BLaER1 treated with 17β-estradiol and CSF1 and Interleukin-3, amounts not matched to agents 10 nM and 100 nM (cell line): ENCODE data around the gene EPB41L1.

Source experiments
- H3K27ac ChIP-seq, 11 experiments: shearing (Covaris generic); formaldehyde crosslinking; 2 replicates each; pipeline ENCODE4 v1.8.1; 2022
- H3K27me3 ChIP-seq, 11 experiments: shearing (Covaris generic); formaldehyde crosslinking; 2 replicates each; pipeline ENCODE4 v1.8.1; 2022
- H3K36me3 ChIP-seq, 11 experiments: shearing (Covaris generic); formaldehyde crosslinking; 2 replicates each; pipeline ENCODE4 v1.8.1; 2022
- H3K4me1 ChIP-seq, 10 experiments: shearing (Covaris generic); formaldehyde crosslinking; 2 replicates each; pipeline ENCODE4 v1.8.1; 2022
- H3K4me2 ChIP-seq, 11 experiments: shearing (Covaris generic); formaldehyde crosslinking; 2 replicates each; pipeline ENCODE4 v1.8.1; 2022
- H3K4me3 ChIP-seq, 10 experiments: shearing (Covaris generic); formaldehyde crosslinking; 2 replicates each; pipeline ENCODE4 v1.8.1; 2022
- H3K9ac ChIP-seq, 11 experiments: shearing (Covaris generic); formaldehyde crosslinking; 2 replicates each; pipeline ENCODE4 v1.8.1; 2022
- H3K9me3 ChIP-seq, 11 experiments: shearing (Covaris generic); formaldehyde crosslinking; replicated peaks in 1 of 11; 2 replicates each; pipeline ENCODE4 v1.8.1; 2022
- H4K20me1 ChIP-seq, 11 experiments: shearing (Covaris generic); formaldehyde crosslinking; 2 replicates each; pipeline ENCODE4 v1.8.1; 2022
- Cebpa-rat ChIP-seq, 11 experiments: shearing (Covaris generic); IDR thresholded peaks; 2 replicates each; pipeline ENCODE4 v1.8.1; 2022

EPB41L1 gene

GRCh38 chr20:36231331-36231730 is 76.8 kb downstream of the EPB41L1 start:
- Histone ChIP-seq H3K9me3 (no peaks in the 10 kb centered on the region), H3K4me2 (no peak overlapping the region), H3K9ac (no peak overlapping the region), H3K36me3 (no peaks in the 10 kb centered on the region), H4K20me1 (no peaks in the 10 kb centered on the region), H3K4me1 (peaks cover 0 to 6% (median 5%) of the 10 kb centered on the region in 10 experiments; a peak in 15 of 20 replicates), H3K27me3 (no peaks in the 10 kb centered on the region), H3K27ac (no peak overlapping the region), H3K4me3 (no peak overlapping the region)
- TF ChIP-seq Cebpa-rat (IDR thresholded peaks at IDR 0.05): no peak

- no peaks in the 10 kb centered on the region for H3K27me3 ChIP-seq
- no peaks in the 10 kb centered on the region for H3K9me3 ChIP-seq
- H3K36me3 ChIP-seq: peaks cover 6 to 23% (median 16%) of the 10 kb centered on the region in 11 experiments
- no peak overlapping the region for H3K4me3 ChIP-seq
- no peak for TF ChIP-seq Cebpa-rat (IDR thresholded peaks at IDR 0.05)
- H3K9ac ChIP-seq: no peak overlapping the region
- H3K4me1 ChIP-seq: peaks cover 18 to 29% (median 21%) of the 10 kb centered on the region in 10 experiments
- H3K27ac ChIP-seq: no peak overlapping the region
- peaks cover 5 to 29% (median 22%) of the 10 kb centered on the region in 11 experiments; a peak in 16 of 22 replicates for H4K20me1 ChIP-seq
- no peak overlapping the region for H3K4me2 ChIP-seq
These were observed 80.3 kb downstream of the EPB41L1 start for GRCh38 chr20:36234771-36235320.

DNA sequence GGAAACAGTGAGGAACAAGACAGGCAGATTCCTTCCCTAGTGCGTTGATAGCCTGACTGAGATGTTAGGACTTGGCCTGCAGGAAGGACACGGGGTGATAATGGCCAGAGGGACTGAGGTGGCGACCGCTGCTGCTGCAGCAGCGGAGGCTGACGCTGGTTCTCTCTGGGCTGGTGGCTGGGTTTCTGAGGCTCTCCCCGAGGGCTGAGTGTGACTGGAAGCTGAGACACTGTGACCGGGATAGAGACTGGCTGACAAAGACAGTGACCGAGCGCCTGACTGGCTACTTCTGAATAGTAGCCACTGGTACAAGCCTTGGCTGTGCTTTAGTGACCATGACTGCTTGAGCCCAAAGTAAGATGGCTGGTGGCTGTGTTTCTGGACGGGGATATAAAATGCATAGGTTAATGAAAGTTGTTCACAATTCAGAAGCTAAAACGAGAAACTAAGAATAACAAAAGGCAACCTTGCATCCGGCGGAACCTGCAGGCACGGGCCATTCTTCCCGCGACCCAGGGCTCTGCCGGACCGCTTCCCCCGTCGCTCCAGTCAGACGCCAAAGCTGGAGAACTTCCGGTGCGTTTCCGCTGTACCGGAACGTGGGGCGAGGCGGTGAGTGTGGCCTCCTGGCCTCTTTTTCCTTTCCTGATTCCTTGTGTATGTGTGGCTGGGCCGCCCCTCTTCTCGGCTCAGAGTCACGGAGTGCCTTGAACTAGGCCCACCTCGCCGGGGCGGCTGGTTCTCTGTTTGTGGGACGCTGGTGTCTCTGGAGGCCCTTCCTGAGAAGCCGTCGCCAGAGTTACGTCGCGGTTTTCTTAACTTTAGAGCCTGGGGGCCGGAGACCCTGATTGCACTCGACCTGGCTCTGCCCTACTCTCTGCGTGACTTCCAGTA is 81.6 kb downstream of the EPB41L1 start, which contains the start of gene AAR2:
AAR2 (plus strand) TSS at position 587 of the 894 bp plus-strand sequence. CDS start 3,391 bp downstream, outside the sequence.
- no peak for TF ChIP-seq Cebpa-rat (IDR thresholded peaks at IDR 0.05)
- Histone ChIP-seq H3K36me3 (peaks cover 18 to 36% (median 29%) of the 10 kb centered on the region in 11 experiments), H3K4me2 (peak within 1 kb of the TSS; percentile 88 to 99 (median 94)), H4K20me1 (peaks cover 6 to 42% (median 35%) of the 10 kb centered on the region in 11 experiments; a peak in 18 of 22 replicates), H3K27ac (peak within 1 kb of the TSS; percentile 84 to 94 (median 91)), H3K4me3 (peak within 1 kb of the TSS; percentile 69 to 87 (median 82)), H3K9ac (peak within 1 kb of the TSS; percentile 87 to 94 (median 92)), H3K9me3 (no peaks in the 10 kb centered on the region), H3K4me1 (peaks cover 18 to 29% (median 21%) of the 10 kb centered on the region in 10 experiments), H3K27me3 (no peaks in the 10 kb centered on the region)

DNA sequence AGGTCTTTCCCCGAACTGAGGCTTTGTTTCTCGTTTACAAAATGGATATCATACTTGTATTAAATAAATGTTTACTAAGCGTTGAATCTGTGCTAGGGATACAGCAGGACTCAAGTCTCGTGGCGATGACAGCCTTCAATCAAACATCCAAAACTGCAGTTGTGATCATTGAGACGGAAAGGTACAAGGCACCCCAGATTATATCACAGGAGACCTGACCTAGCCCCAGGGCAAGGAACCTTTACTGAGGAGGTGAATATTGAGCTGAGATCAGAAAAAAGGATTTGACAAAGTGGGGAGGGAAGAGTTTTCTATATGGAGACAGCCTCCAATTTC is 82.2 kb downstream of the EPB41L1 start:
- Histone ChIP-seq H3K4me2 (peak overlapping the region; percentile 88 to 99 (median 94)), H3K4me3 (peak overlapping the region; percentile 69 to 87 (median 82)), H3K27ac (peak overlapping the region; percentile 84 to 94 (median 91)), H4K20me1 (peaks cover 12 to 48% (median 41%) of the 10 kb centered on the region in 11 experiments; a peak in 20 of 22 replicates), H3K9ac (peak overlapping the region; percentile 87 to 94 (median 92)), H3K27me3 (no peaks in the 10 kb centered on the region), H3K4me1 (peaks cover 18 to 29% (median 21%) of the 10 kb centered on the region in 10 experiments), H3K9me3 (no peaks in the 10 kb centered on the region), H3K36me3 (peaks cover 23 to 42% (median 36%) of the 10 kb centered on the region in 11 experiments)
- TF ChIP-seq Cebpa-rat (IDR thresholded peaks at IDR 0.05): no peak

DNA sequence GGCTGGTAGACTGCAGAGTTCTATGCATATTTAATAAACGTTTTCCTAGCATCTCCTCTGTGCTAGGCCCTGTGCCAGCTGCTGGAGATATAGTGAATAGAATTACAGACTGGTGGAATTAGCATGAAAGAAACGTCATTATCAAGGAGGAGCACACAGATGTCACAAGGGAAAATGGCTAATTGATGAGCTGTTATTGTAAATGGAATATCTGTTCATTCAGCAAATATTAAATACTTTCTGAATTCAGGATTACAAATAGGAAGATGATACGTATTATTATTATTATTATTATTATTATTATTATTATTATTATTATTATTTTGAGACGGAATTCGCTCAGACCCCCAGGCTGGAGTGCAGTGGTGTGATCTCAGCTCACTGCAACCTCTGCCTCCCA is 82.9 kb downstream of the EPB41L1 start:
- Histone ChIP-seq H3K36me3 (peaks cover 31 to 49% (median 43%) of the 10 kb centered on the region in 11 experiments), H3K4me3 (peak overlapping the region; percentile 69 to 87 (median 82)), H3K9me3 (no peaks in the 10 kb centered on the region), H3K27ac (peak overlapping the region in 4 of 11 experiments; percentile 89 to 92 (median 90); a peak in 6 of 22 replicates), H3K9ac (peak overlapping the region; percentile 87 to 94 (median 92)), H3K27me3 (no peaks in the 10 kb centered on the region), H3K4me2 (peak overlapping the region; percentile 88 to 99 (median 94)), H4K20me1 (peaks cover 12 to 55% (median 46%) of the 10 kb centered on the region in 11 experiments; a peak in 20 of 22 replicates), H3K4me1 (peaks cover 18 to 29% (median 21%) of the 10 kb centered on the region in 10 experiments)
- TF ChIP-seq Cebpa-rat (IDR thresholded peaks at IDR 0.05): no peak

GRCh38 chr20:36238153-36238552 is 83.6 kb downstream of the EPB41L1 start:
- H3K27ac ChIP-seq: peak overlapping the region in 1 of 11 experiments; percentile 2; a peak in 1 of 22 replicates
- H3K4me2 ChIP-seq: peak overlapping the region; percentile 88 to 99 (median 94); a peak in 17 of 22 replicates
- H3K36me3 ChIP-seq: peaks cover 37 to 56% (median 50%) of the 10 kb centered on the region in 11 experiments
- no peaks in the 10 kb centered on the region for H3K27me3 ChIP-seq
- TF ChIP-seq Cebpa-rat (IDR thresholded peaks at IDR 0.05): no peak
- no peaks in the 10 kb centered on the region for H3K9me3 ChIP-seq
- H3K4me1 ChIP-seq: peaks cover 18 to 29% (median 21%) of the 10 kb centered on the region in 10 experiments
- peak overlapping the region in 3 of 10 experiments; percentile 81 to 86 (median 83); a peak in 2 of 20 replicates for H3K4me3 ChIP-seq
- peaks cover 16 to 62% (median 53%) of the 10 kb centered on the region in 11 experiments; a peak in 20 of 22 replicates for H4K20me1 ChIP-seq
- peak overlapping the region in 4 of 11 experiments; percentile 25 to 94 (median 93); a peak in 3 of 22 replicates for H3K9ac ChIP-seq

GRCh38 chr20:36238760-36239159 is 84.2 kb downstream of the EPB41L1 start:
- Histone ChIP-seq H3K27me3 (no peaks in the 10 kb centered on the region), H3K9me3 (no peaks in the 10 kb centered on the region), H3K36me3 (peaks cover 44 to 62% (median 56%) of the 10 kb centered on the region in 11 experiments), H3K4me1 (peaks cover 18 to 29% (median 21%) of the 10 kb centered on the region in 10 experiments), H3K4me3 (no peak overlapping the region), H3K4me2 (peak overlapping the region in 5 of 11 experiments; percentile 92 to 99 (median 95); a peak in 6 of 22 replicates), H4K20me1 (peaks cover 22 to 68% (median 59%) of the 10 kb centered on the region in 11 experiments; a peak in 20 of 22 replicates), H3K27ac (no peak overlapping the region), H3K9ac (peak overlapping the region in 1 of 11 experiments; percentile 6; a peak in 1 of 22 replicates)
- TF ChIP-seq Cebpa-rat (IDR thresholded peaks at IDR 0.05): no peak

DNA sequence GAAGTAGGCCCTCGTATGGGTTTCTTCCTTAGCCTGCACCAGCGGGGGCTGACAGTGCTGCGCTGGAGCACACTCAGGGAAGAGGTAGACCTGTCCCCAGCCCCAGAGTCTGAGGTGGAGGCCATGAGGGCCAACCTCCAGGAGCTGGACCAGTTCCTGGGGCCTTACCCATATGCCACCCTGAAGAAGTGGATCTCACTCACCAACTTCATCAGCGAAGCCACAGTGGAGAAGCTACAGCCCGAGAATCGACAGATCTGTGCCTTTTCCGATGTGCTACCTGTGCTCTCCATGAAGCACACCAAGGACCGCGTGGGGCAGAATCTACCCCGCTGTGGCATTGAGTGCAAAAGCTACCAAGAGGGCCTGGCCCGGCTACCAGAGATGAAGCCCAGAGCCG is 85.5 kb downstream of the EPB41L1 start:
- peaks cover 57 to 75% (median 69%) of the 10 kb centered on the region in 11 experiments for H3K36me3 ChIP-seq
- TF ChIP-seq Cebpa-rat (IDR thresholded peaks at IDR 0.05): no peak
- no peak overlapping the region for H3K4me2 ChIP-seq

More for the DNA sequence above, 85.5 kb downstream of the EPB41L1 start:
- peaks cover 30 to 81% (median 68%) of the 10 kb centered on the region in 11 experiments; a peak in 20 of 22 replicates for H4K20me1 ChIP-seq
- H3K4me3 ChIP-seq: no peak overlapping the region
- peaks cover 18 to 29% (median 21%) of the 10 kb centered on the region in 10 experiments for H3K4me1 ChIP-seq
- no peaks in the 10 kb centered on the region for H3K27me3 ChIP-seq
- peak overlapping the region in 1 of 11 experiments; percentile 2; a peak in 1 of 22 replicates for H3K9ac ChIP-seq
- H3K9me3 ChIP-seq: no peaks in the 10 kb centered on the region
- no peak overlapping the region for H3K27ac ChIP-seq
